T-helper 2 cell treated with Interferon-gamma antibody and Interleukin-4, amounts not matched to agents 100 ng/mL and 5 ng/mL, for 36 hours (primary cell): Measurements from ENCODE around the gene KBTBD7. TPM values are rescaled to one million over a fixed set of nuclear protein-coding genes. Genes with fewer than 3 reads are reported as not detected.

Source experiments
- intact Hi-C: fragments of 100-400 bp; cut with micrococcal nuclease; formaldehyde crosslinking; loops from one replicate; pipeline ENCODE4 v1.15.1; 2023
- total RNA-seq: library from RNA; stranded (reverse); gene quantifications from 2 replicates; pipeline ENCODE4 v1.2.3, GENCODE V29; 2022

Gene KBTBD7
- total RNA-seq, 1 donor from 2014 or later = 10.6 TPM

GRCh38 chr13:41144576-41144975, 49.8 kb downstream of the KBTBD7 start:
- intact Hi-C loops = no loop called here

Other genes starting within 250 kb of the KBTBD7 start
- gene ELF1, start 175.3 kb downstream of the KBTBD7 start, total RNA-seq = 116 and 117 TPM in 2 replicates
- 8.7 and 9.0 TPM in 2 replicates for gene WBP4, start 133.1 kb downstream of the KBTBD7 start, total RNA-seq
- 7.0 and 7.1 TPM in 2 replicates for gene KBTBD6, start 61.8 kb downstream of the KBTBD7 start, total RNA-seq
- 19.6 and 25.3 TPM in 2 replicates for gene MTRF1, start 69.0 kb upstream of the KBTBD7 start, total RNA-seq
- 34.5 and 35.6 TPM in 2 replicates for gene NAA16, start 116.7 kb upstream of the KBTBD7 start, total RNA-seq